ENCODE results near the gene CLEC4M. TPM values are rescaled to one million over a fixed set of nuclear protein-coding genes. Genes with fewer than 3 reads are reported as not detected.
"Not testable (repeated sequence)": the region's sequence is repeated elsewhere in the genome, so short reads cannot be mapped to it uniquely, and the experiment has no call there.

The CLEC4M gene
- total RNA-seq, 1 donor from 2014 or later: not detected

DNA sequence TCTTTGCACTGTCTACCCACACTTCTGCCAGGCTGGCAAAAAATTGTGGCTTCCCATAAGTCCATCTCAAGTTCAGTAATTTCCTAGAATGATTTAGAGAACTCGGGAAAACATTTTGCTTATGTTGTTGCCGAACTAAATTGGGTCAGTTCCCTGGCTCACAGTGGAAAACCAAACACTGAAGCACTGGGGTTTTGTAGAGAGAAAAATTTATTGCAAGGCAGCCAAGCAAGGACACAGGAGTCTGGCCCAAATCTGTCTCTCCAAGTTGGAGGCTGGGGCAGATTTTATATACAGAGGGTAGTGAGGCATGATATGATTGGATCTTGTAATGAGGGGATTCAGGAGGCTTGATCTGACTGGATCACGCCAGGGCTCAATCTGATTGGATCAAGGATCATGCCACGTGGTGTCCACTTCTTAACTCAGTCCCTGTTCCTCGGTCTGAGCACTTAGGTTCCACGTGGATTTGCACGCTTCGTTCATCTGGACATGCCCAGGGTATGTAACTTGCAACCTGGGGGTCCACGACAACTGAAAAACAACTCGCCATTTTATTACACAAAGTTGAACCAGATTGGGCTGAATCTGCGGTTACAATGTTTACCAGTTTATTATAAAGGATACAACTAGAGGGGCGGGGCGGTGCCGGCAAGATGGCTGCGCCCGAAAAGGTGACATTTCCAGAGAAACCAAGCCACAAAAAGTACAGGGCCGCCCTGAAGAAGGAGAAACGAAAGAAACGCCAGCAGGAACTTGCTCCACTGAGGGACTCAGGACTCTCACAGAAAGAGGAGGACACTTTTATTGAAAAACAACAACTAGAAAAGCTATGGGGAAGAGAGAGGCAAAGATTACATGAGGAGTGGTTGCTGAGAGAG is 23.0 kb upstream of the CLEC4M start:
- intact Hi-C loops (cut with micrococcal nuclease): no loop called here

DNA sequence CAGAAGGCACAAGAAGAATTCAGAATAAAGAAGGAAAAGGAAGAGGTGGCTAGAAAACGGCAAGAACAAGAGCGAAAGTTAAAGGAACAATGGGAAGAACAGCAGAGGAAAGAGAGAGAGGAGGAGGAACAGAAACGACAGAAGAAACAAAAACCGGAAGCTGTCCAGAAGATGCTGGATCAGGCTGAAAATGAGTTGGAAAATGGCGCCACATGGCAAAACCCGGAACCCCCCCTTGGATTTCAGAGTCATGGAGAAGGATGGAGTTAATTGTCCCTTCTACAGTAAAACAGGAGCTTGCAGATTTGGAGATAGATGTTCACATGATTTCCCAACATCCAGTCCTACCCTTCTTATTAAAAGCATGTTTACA is 22.4 kb upstream of the CLEC4M start:
- intact Hi-C loops (cut with micrococcal nuclease): no loop called here

- intact Hi-C loops (cut with micrococcal nuclease): no loop called here
Measured at GRCh38 chr19:7742575-7742974, 20.5 kb upstream of the CLEC4M start.

GRCh38 chr19:7742991-7743390 is 20.1 kb upstream of the CLEC4M start:
- intact Hi-C loops (cut with micrococcal nuclease): no loop called here

DNA sequence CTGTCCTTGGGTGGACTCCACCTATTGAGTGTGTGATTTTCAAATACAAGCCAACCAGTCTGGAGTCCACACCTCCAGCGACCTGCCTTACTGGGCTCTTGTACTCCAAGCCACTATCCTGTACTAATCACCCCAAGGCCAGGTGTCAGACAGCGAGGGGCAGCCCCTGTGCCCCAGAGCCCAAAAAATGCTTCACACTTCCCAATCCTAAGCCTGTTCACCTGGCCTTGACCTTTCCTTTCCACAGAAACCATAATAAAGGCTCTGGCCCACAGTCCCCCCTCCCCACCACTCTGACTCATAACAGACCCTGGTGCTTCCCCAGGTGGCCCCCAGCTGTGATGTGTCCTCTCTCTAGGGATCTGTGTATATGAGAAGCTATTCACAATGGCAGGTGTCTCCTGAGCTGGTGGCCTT is 19.6 kb upstream of the CLEC4M start:
- intact Hi-C loops (cut with micrococcal nuclease): no loop called here

DNA sequence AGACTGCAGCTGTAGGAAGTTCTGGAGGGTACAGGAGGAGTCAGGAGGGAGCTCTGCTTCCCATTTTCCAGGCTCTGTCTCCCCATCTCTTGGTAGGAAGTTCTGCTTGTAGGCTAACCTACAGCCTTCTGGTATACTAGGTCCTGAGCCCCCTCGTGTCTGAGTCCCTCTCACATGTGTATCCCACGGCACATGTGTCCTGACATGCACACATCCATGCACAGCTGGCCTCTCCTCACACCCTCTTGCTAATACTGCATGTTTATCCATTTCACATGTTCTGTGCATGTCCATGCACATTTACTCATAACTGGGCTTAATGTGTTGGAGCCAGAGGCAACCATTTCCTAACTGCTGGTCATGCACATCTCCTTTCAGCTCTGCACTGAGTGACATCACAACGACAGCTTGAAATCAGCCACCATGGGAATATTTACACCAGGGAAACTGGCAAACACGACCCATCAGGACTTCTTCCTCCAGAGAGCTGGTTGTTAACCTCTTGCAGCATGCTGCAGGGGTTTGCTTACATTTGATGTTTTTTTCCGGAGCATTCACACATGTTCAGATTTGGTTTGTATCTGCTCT is 18.8 kb upstream of the CLEC4M start:
- intact Hi-C loops (cut with micrococcal nuclease): no loop called here

GRCh38 chr19:7744871-7745650 is 18.0 kb upstream of the CLEC4M start:
- intact Hi-C loops (cut with micrococcal nuclease): no loop called here

GRCh38 chr19:7746306-7746705 is 16.7 kb upstream of the CLEC4M start:
- intact Hi-C loops (cut with micrococcal nuclease): not testable (repeated sequence)

- intact Hi-C loops (cut with micrococcal nuclease): no loop called here
Measured at GRCh38 chr19:7746903-7747884, 15.8 kb upstream of the CLEC4M start, which contains the start of gene CD209. CD209 (minus strand) TSS chr19:7747534; CDS start chr19:7747511, 23 bp downstream.

DNA sequence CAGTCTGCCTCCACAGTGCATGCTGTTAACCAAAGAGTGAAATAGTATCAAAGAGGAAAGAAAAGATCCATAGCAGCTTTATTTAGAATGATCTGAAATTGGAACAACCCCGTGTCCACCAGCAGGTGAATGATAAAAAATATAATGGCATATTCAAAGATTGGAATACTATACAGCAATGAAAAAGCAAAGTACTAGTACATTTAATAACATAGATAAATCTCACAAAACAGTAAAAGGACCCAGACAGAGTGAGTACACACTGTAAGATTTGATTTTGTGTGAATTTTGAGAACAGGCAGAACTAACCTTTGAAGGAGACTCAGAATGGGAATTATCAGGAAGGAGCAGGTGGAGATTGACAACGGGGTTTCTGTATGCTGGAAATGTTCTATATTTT is 14.9 kb upstream of the CLEC4M start:
- intact Hi-C loops (cut with micrococcal nuclease): no loop called here

DNA sequence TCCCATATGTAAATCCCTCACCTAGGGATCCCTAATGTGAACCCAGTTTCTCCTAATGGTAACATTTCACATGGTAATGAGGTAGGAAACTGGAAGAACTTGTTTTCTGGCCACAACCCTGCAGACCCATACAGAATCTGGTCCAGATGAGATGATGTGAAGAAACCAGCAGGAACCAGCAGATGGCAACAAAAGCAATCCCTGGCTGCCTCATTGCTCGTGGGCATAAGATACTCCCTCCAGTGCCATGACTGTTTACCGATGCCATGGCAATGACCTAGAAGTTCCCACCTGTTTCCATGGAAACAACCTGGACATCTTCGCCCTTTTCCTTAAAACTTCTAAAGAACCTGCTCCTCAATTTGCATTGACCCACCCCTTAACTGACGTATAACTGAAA is 14.3 kb upstream of the CLEC4M start:
- intact Hi-C loops (cut with micrococcal nuclease): no loop called here

DNA sequence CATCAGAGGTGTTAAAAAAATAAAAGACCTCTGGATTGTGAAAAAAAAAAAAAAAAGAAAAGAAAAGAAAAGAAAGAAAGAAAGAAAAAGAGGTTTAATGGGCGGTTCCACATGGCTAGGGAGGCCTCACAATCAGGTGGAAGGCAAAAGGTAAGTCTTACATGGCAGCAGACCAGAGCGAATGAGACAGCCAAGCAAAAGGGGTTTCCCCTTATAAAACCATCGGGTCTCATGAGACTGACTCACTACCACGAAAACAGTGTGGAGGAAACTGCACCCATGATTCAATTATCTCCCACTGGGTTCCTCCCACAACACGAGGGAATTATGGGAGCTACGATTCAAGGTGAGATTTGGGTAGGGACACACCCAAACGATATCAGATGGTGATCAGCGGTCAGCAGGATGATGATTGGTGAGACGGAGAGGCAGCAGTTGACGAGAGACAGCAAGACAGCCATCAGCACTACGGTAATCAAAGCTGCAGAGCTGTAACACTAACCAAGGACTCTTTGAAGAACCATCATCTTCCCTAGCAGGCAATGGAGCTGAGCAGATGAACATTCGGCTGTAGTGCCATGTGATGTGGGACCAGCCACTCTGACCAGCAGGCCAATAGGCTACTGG is 11.8 kb upstream of the CLEC4M start:
- intact Hi-C loops (cut with micrococcal nuclease): no loop called here

- intact Hi-C loops (cut with micrococcal nuclease): no loop called here
Measured at GRCh38 chr19:7756258-7756657, 6.8 kb upstream of the CLEC4M start.

DNA sequence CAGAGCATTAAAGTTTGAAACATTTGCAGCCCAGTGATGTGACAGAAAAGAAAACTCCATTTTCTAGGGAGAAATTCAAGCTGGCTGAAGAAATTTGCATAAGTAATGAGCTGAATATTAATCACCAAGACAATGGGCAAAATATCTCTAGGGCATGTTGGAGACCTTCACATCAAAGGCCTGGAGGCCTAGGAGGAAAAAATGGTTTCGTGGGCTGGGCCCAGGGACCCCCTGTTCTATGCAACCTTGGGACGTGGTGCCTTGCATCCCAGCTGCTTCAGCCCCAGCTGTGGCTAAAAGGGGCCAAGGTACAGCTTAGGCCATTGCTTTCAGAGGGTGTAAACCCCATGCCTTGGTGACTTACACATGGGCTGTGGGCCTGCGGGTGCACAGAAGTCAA is 5.7 kb upstream of the CLEC4M start:
- intact Hi-C loops (cut with micrococcal nuclease): no loop called here

DNA sequence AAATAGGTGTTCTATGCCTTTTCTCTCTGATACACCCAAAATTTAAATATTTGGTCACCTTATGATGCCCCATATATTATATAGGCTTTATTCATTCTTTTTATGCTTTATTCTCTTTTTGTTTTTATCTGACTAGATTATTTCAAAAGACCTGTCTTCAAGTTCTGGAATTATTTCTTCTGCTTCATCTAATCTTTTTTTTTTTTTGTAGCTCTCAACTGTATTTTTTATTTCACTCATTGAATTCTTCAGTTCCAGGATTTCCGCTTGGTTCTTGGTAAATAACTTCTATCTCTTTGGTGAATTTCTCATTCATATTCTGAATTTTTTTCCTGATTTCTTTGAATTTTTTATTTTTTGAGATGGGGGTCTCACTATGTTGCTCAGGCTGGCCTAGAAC is 3.9 kb upstream of the CLEC4M start:
- intact Hi-C loops (cut with micrococcal nuclease): no loop called here

- intact Hi-C loops (cut with micrococcal nuclease): no loop called here
Measured at GRCh38 chr19:7763696-7764095, 653 bp downstream of the CLEC4M start.

DNA sequence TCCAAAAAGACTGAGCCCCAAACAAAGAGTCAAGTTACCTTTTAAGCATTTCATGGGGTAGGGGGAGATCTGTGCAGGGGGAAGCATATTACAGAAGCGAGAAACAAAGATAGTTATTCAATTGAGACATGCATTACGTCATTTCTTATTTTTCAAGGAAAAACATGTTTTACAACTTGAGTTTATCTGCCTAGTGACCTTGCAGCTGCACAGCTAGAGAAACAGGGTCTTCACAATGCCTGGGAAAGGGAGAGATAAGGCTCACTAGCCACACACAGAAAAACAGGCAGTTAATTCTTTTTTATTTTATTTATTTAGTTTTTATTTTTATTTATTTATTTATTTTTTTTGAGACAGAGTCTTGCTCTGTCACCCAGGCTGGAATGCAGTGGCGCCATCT is 1.1 kb downstream of the CLEC4M start:
- intact Hi-C loops (cut with micrococcal nuclease): not testable (repeated sequence)

DNA sequence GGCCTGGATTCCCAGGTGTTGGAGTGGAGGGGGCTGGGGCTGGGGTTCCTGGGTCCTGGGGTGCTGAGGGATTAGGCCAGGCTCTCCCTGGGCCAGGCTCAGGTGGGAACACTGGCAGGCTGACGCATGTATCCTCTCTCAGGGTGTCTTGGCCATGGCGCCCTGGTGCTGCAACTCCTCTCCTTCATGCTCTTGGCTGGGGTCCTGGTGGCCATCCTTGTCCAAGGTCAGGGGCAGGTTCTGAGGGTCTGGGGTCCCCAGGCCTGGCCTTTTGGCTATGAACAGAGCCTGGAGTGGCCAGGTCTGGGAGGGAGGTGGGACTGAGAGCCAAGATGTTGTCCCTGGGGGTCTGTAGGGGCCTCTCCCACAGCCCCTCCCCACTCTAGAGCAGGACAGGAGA is 2.0 kb downstream of the CLEC4M start:
- intact Hi-C loops (cut with micrococcal nuclease): not testable (repeated sequence)

GRCh38 chr19:7766535-7766934 is 3.5 kb downstream of the CLEC4M start:
- intact Hi-C loops (cut with micrococcal nuclease): no loop called here

DNA sequence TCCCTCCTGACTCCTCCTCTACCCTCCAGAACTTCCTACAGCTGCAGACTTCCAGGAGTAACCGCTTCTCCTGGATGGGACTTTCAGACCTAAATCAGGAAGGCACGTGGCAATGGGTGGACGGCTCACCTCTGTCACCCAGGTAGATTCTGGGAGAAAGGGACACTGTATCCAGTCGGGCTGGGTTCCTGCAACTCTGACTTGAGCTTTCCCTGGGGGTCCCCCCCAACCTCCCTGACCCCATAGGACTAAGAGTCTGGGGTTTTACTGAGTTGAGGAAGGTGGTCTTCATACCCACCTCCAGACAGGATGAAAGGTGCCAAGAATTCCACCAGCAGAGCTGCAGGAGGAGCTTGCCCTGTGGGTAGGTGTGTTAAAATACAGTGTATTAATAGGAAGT is 4.4 kb downstream of the CLEC4M start:
- intact Hi-C loops (cut with micrococcal nuclease): no loop called here

Data from T-helper 2 cell treated with Interferon-gamma antibody and Interleukin-4, amounts not matched to agents 100 ng/mL and 5 ng/mL, for 36 hours (primary cell).